Lower leg skin (tissue), 4 donors: ENCODE results near the gene NBAS. TPM values are rescaled to one million over a fixed set of nuclear protein-coding genes. Genes with fewer than 3 reads are reported as not detected.

Experiments used
- DNase-seq, 2 donors: peaks; one replicate each; pipeline ENCODE4 v3.0.0-alpha.2; 2019; ENCODE audit warnings: low spot score in 2 of 2
- H3K4me3 ChIP-seq: fragments of 200-600 bp; sonication (generic); 2 replicates; pipeline ENCODE4 v1.5.1; 2017; ENCODE audit warnings: mild to moderate bottlenecking, low read depth; ENCODE audit not compliant: poor library complexity, severe bottlenecking
- POLR2A ChIP-seq, 2 donors: fragments of 450-650 bp; IDR thresholded peaks; one replicate each; pipeline ENCODE4 v1.6.1; 2016 to 2017; ENCODE audit warnings: antibody characterized with exemption in 2 of 2, mild to moderate bottlenecking in 1 of 2, moderate library complexity in 1 of 2
- WGBS, 2 donors: methylation state at CpG; one replicate each; pipeline ENCODE4 v1.1.5; 2018; 5-methylcytosine and 5-hydroxymethylcytosine counted together
- intact Hi-C: fragments of 100-400 bp; cut with DNase I; formaldehyde crosslinking; loops from one replicate; pipeline ENCODE4 v1.15.0; 2023; ENCODE audit warnings: low total_unique reads
- total RNA-seq, 4 donors: library from RNA; depleted of rRNA; stranded (reverse); fragments of >200 nt; gene quantifications; one replicate each; pipeline ENCODE4 v1.1.0, GENCODE V29; 2016
- TF ChIP-seq, protein P1 (sequence below), 3 donors: fragments of 450-650 bp; IDR thresholded peaks; one replicate each; pipeline ENCODE4 v1.5.1; 2016; ENCODE audit warnings: antibody characterized with exemption in 3 of 3, mild to moderate bottlenecking in 3 of 3, moderate library complexity in 2 of 3

The NBAS gene
- total RNA-seq, 4 donors from 2014 or later = 26.6 to 40.2 (median 38.3) TPM

DNA sequence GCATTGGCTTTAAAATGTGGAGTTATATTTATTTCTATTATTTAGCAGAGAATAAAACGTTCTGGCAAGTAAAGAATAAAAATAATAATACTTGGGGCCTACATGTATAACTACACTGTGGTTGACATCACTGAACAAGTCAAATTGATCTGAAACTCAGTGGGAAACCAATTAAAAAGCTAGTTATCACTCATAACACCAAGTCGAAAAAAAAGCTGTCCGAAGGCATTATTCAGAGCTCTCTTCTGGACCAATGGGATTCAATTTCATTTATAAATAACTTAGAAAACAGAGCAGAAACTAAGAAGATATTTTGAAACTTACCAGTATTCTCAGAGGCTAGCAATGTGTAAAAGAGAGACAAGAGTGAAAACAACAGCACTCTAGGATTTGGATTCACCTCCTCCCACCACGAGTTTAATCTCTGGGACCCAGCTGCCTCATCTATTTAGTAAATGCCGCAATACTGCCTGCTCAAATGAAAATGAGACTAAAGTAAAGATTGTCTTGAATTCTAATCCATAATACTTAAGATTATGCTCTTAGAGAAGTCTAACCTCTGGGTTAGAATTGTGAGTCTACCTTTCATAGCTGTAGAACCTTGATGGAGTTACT is 128.4 kb downstream of the NBAS start:
- no peak overlapping the region for H3K4me3 ChIP-seq
- TF ChIP-seq, protein P1, sequence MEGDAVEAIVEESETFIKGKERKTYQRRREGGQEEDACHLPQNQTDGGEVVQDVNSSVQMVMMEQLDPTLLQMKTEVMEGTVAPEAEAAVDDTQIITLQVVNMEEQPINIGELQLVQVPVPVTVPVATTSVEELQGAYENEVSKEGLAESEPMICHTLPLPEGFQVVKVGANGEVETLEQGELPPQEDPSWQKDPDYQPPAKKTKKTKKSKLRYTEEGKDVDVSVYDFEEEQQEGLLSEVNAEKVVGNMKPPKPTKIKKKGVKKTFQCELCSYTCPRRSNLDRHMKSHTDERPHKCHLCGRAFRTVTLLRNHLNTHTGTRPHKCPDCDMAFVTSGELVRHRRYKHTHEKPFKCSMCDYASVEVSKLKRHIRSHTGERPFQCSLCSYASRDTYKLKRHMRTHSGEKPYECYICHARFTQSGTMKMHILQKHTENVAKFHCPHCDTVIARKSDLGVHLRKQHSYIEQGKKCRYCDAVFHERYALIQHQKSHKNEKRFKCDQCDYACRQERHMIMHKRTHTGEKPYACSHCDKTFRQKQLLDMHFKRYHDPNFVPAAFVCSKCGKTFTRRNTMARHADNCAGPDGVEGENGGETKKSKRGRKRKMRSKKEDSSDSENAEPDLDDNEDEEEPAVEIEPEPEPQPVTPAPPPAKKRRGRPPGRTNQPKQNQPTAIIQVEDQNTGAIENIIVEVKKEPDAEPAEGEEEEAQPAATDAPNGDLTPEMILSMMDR (IDR thresholded peaks at IDR 0.05) = no peak
- no peak for TF ChIP-seq POLR2A (IDR thresholded peaks at IDR 0.05)
- no peak for DNase-seq
- WGBS, 2 donors = 91 to 94% methylated on average over 5 of the region's 5 CpGs
- intact Hi-C loops = no loop called here

DNA sequence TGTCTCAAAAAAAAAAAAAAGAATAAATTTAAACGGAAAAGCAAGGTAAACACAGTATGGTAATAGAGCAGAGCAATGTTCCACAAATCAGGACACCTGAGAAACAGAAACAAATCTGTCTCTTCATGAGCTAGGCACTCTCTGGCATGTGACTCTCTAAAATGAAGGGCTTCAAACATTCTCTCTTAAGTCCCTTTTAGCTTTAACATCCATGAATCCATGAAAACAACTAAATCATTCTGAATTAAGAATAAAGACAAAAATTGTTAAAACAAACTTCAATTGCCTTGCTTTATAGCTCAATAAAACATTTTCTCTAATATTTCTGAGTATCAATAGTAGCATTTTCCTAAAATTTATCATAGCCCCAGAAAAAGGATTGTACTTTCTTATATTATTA is 132.1 kb downstream of the NBAS start:
- WGBS, 2 donors = 84 to 92% methylated on average over 1 of the region's 1 CpG
- intact Hi-C loops = no loop called here
- DNase-seq = no peak

DNA sequence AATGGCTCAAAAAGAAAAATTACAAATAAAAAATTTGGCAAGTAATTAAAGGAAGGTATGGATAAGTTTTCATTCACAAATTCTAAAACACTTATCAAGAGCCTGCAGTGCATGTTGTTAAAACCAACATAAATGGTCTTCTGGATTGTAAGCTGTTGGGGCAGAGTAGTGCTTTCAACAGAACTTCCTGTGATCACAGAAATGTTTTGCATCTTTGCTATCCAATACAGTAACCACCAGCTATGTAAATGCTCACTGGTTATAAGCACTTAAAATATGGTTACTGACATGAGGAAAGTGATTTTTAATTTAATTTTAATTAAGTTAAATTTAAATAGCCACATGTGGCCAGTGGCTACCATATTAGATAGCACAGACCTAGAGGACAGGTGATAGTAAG is 133.1 kb downstream of the NBAS start:
- no peak for DNase-seq
- H3K4me3 ChIP-seq = no peak overlapping the region
- intact Hi-C loops = no loop called here
- TF ChIP-seq, protein P1 (IDR thresholded peaks at IDR 0.05) = no peak
- TF ChIP-seq POLR2A (IDR thresholded peaks at IDR 0.05) = no peak

More for the DNA sequence above, 132.1 kb downstream of the NBAS start:
- no peak for TF ChIP-seq POLR2A (IDR thresholded peaks at IDR 0.05)
- TF ChIP-seq, protein P1 (IDR thresholded peaks at IDR 0.05) = no peak
- H3K4me3 ChIP-seq = no peak overlapping the region

DNA sequence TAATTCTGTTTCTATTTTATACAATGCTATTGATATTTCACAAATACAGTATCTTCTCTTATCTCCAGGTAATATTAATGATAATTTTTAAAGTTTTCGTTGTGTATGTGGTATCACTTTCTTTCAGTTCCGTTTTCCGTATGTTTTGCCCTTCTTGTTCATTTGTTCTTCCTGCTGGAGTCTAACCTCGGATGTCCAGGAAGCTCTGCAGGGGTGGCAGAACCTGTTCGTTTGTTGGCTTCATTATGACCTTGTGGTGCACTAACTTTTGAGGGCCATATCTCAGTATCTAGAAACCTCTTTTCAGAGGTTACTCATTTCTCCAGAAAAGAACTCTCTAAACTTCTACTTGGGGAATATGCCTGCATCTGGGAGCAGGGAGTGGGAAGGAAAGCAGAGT is 134.5 kb downstream of the NBAS start:
- intact Hi-C loops = no loop called here
- no peak for DNase-seq
- WGBS, 2 donors = 91 to 92% methylated on average over 5 of the region's 5 CpGs
- no peak for TF ChIP-seq POLR2A (IDR thresholded peaks at IDR 0.05)
- TF ChIP-seq, protein P1 (IDR thresholded peaks at IDR 0.05) = no peak
- no peak overlapping the region for H3K4me3 ChIP-seq

DNA sequence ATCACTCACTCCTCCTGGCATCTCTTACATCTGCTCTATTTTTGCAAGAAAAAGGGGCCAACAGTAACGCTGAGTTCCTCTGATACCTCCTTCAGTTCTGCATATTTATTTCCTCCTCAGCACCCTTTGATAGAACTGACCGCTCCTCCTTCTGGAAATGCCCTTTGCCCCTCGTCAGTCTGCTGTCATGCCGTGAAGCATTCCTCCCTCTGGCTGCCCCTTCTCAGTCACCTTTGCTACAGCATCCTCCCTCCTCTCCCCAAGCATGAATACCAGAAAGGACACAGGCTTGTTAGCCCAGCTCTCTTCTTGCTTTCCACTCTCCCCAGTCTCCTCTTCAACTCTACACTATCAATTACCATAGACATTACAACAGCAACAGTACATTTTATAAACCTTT is 135.4 kb downstream of the NBAS start:
- no peak for DNase-seq
- intact Hi-C loops = no loop called here
- no peak overlapping the region for H3K4me3 ChIP-seq
- 78 to 91% methylated on average over 4 of the region's 4 CpGs for WGBS, 2 donors
- TF ChIP-seq POLR2A (IDR thresholded peaks at IDR 0.05) = no peak
- TF ChIP-seq, protein P1 (IDR thresholded peaks at IDR 0.05) = no peak

DNA sequence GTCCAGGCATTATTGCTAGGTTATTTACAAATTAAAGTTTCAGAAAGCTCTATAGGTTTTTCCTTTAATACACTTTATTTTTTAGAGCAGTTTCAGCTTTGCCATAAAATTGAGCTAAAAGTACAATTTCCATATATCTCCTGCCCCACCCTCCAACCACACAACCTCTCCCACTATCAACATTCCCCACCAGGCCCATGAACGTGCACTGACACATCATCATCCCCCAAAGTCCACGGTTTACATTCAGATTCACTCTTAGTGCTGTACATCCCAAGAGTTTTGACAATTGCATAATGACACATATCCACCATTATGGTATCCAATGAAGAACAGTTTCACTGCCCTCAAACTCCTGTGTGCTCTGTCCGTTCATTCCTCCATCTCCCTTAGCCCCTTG is 139.4 kb downstream of the NBAS start:
- WGBS, 2 donors = 89 to 91% methylated on average over 3 of the region's 3 CpGs
- TF ChIP-seq, protein P1 (IDR thresholded peaks at IDR 0.05) = no peak
- no peak for TF ChIP-seq POLR2A (IDR thresholded peaks at IDR 0.05)
- no peak overlapping the region for H3K4me3 ChIP-seq
- no peak for DNase-seq
- intact Hi-C loops = no loop called here
